Fibroblast of mammary gland (primary cell): ENCODE results near the gene CCNJ.
A peak's percentile ranks its signal among the peaks of the same experiment; 100 is the strongest.
"Not testable (repeated sequence)": the region's sequence is repeated elsewhere in the genome, so short reads cannot be mapped to it uniquely, and the experiment has no call there.

Source experiments
- DNase-seq: peaks from one replicate; pipeline ENCODE4 v3.0.0-alpha.2; 2010; ENCODE audit warnings: low read depth
- H3K4me3 ChIP-seq: 2 replicates; pipeline ENCODE4 v1.5.1; 2011; ENCODE audit warnings: low read depth, mild to moderate bottlenecking, low read length, moderate library complexity; ENCODE audit not compliant: control insufficient read depth
- CTCF ChIP-seq: conservative IDR thresholded peaks from 2 replicates; pipeline ENCODE4 v1.5.1; 2011; ENCODE audit warnings: low read depth, low read length, inconsistent platforms; ENCODE audit not compliant: control insufficient read depth, insufficient read depth

The CCNJ gene

GRCh38 chr10:96043893-96044715, 721 bp downstream of the CCNJ start:
- peak; percentile 25 for DNase-seq
- no peak for TF ChIP-seq CTCF
- peak overlapping the region; percentile 82 for H3K4me3 ChIP-seq

GRCh38 chr10:96044736-96045135, 1.4 kb downstream of the CCNJ start:
- DNase-seq, result peak; percentile 72
- peak overlapping the region; percentile 82 for H3K4me3 ChIP-seq

GRCh38 chr10:96046546-96046945, 3.2 kb downstream of the CCNJ start:
- H3K4me3 ChIP-seq, result no peak overlapping the region
- DNase-seq, result no peak
- TF ChIP-seq CTCF, result no peak

More at GRCh38 chr10:96044736-96045135, 1.4 kb downstream of the CCNJ start:
- no peak for TF ChIP-seq CTCF

- H3K4me3 ChIP-seq, result no peak overlapping the region
- peak; percentile 4 for DNase-seq
- no peak for TF ChIP-seq CTCF
Observed at GRCh38 chr10:96047004-96047649, 3.7 kb downstream of the CCNJ start.

- DNase-seq, H3K4me3 ChIP-seq: not testable (repeated sequence)
Observed at GRCh38 chr10:96047925-96048324, 4.5 kb downstream of the CCNJ start.

GRCh38 chr10:96049340-96049739, 6.0 kb downstream of the CCNJ start:
- TF ChIP-seq CTCF, result no peak
- H3K4me3 ChIP-seq, result no peak overlapping the region
- DNase-seq, result no peak

- no peak for TF ChIP-seq CTCF
- no peak for DNase-seq
- H3K4me3 ChIP-seq, result no peak overlapping the region
Observed at GRCh38 chr10:96053985-96054384, 10.6 kb downstream of the CCNJ start.
